ENCODE data around the gene GRIN2A. TPM values are rescaled to one million over a fixed set of nuclear protein-coding genes. Genes with fewer than 3 reads are reported as not detected.

GRIN2A gene
- total RNA-seq, 1 donor from 2014 or later: not detected

DNA sequence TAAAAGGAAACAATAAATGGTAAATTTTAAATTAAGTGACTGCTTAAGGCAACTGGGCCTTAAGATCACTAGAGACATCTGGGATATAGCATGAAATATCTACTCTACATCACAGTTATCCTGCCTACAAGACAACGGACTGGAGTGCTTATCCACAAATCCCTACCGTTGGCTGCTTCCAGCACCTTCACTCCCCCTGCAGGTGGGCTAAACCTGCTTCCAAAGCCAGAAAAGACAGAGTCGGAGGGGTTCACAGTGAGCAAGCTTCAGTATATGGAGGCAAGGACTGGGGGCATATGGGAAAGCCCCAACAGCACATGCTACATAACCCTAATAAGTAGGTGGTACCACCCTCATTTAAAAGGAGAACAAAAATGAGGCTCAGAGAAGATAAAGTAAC is 45.3 kb downstream of the GRIN2A start:
- DNase-seq (ENCODE audit: low read depth in 2 of 2): no peak

DNA sequence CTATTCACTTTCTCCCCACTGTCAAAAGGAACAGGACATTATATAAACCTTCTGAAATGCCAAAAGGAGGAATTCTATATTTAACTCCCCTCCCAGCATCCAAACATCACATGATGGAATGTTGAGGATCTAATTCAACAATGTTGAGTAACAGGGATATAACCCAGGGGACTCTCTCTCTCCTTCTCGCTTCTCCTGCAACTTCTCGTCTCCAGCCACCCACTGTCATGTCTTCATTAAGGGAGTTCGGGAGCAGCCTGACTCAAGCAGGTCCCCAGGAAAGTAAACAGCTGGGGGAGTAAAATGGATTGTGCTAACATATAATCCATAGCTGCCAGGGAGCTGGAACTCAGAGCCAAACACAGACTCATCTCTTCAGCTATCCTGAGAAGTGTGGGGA is 51.7 kb downstream of the GRIN2A start:
- DNase-seq (ENCODE audit: low read depth in 2 of 2): no peak

DNA sequence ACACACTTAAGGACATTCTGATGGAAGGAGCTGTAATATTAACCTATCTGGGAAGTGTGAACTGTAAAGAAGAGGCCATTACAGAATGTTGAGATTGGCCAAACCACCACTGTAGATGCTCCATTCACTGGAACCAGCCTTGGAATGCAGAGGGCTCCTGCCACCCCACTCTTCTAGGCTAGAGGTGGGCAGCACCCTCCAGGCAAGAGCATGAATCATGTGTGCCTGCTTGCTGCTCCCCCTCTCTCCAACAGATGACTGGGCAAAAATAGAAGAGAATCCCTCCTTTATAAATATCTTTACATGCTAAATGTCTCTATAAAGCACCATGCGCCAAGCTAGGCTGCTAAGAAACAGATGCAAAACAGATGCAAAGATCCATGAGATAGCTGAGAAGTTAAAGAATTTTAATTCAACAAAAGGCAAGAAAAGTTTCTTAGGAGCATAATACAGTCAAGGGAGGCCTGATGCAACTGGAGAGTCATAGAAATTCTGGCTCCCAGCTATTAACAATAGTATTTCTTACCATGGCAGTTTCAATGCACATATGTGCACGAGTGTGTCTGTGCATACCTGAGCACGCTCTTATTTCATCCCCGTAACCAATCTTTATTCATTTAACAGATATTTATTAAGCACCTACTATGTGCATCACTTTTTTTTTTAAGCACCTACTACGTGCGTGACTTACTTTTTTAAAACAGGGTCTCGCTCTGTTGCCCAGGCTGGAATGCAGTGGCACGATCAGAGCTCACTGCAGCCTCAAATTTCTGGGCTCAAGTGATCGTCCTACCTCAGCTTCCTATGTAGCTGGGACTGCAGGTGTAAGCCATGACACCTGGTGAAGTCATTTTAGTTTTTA is 53.6 kb downstream of the GRIN2A start:
- no peak for DNase-seq (ENCODE audit: low read depth in 2 of 2)

DNA sequence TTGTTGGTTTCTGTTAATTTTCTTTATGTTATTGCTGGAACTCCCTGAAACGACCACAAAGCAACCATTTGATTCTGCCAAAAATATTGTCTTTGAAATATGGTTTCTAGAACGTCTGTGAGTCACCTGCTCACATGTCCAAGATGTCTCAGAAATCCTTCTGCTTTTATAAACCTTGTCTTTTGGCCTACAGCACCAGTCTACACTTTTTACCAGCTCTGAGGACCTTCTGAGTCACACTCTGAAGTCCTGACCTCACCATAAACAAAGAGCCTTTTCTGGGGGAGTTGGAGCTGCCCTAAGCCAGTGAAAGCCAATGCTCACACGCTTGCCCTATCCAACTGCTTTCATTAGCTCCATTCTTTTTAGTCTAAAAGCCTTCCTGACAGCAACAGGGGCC is 55.5 kb downstream of the GRIN2A start:
- DNase-seq (ENCODE audit: low read depth in 2 of 2): no peak

DNA sequence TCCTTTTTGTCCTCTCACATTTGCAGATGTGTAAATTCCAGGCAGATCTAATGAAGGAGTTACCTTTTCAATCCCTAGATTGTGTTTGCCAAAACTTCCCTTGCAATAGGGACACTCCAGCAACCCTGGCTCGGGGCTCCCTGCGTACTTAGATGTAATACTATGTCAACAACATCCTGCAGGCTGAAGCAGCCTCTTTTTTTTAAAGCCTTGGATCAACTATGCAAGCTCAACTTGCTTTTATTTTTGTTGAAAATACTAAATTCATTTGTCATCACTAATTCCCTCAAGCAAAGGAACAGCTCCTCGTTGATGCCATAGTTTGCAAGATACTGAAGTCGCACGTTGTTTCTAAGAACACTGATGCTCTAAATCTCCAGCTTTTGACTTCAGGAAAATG is 59.1 kb downstream of the GRIN2A start:
- DNase-seq (ENCODE audit: low read depth in 2 of 2): no peak

DNA sequence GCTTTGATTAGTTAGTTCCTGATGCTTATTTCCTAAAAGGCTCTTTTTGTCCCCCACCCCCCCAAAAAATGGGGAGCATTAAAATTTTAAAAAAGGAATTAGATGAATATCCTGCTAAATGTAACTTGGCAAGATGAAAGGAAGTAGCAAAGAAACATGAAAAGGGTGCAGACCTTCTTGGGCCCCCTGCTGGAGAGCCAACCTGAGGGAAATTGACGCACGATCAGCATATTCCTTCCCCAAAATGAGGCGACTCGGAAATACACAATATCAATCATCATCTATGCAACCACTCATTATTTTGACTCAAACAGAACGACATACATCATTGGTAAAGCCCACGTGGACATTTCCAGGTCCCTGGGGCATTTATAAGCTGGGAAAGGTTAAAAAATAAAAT is 59.7 kb downstream of the GRIN2A start:
- DNase-seq (ENCODE audit: low read depth in 2 of 2): no peak

DNA sequence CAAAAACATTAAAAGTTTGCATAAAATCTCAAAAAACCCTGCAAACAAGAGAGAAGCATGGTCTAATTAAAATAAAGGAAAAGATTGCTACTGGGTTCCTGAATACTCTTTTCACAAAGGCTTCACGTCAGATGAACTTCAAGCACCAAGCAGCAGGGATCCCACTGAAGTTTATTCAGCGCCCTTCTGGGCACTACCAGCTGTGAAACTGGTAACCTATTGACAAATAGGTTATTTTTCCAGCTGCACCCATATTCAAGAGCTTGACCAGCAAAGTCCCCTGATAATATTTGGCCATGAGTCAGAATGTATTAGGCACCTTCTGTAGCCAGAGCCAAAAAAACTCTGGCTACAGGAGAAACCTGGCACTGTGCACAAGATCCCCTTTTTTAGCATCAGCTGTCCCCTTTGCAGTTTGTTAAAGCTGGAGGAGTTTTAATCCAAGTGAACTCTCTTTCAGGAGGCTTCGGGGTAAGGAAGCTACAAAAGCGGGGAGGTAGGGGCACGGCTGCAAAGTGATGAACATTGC is 60.3 kb downstream of the GRIN2A start:
- no peak for DNase-seq (ENCODE audit: low read depth in 2 of 2)

DNA sequence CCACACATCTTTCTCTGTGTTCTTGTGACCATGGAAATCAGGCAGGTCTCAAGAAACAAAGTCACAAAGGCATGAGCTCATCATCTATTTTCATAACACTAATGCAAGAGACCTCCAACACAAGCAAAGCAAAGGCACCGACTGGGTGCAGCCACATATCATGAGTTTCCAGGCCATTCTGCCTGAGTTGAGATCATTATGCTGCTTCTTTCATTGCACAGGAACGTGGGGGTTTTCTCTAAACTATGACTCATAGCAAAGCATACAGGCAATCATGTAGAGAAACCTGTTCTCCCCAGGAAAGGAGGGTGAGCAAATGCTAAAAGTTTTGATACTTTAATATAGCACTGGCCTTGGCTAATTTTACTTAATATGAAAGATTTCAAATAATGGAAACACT is 60.7 kb downstream of the GRIN2A start:
- peak in 1 of 2 donors; percentile 10 for DNase-seq (ENCODE audit: low read depth in 2 of 2)

DNA sequence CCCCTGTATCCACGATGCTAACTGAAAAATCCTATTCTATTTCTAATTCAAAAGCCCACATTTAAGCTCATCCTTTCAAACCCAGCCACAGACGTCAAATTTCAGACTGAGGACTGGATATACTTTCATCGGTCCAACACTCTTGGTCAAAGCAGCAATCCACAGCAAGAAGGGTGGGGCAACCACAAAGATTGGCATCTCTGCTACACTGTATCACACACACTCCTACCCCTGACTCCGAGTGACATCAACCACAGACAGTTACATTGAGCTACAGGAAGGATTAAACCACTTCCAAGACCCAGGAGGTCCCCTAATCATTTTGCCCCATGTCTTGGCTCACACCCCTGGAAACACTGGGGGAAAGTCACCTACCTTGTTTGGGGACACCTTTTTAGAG is 61.3 kb downstream of the GRIN2A start:
- no peak for DNase-seq (ENCODE audit: low read depth in 2 of 2)

DNA sequence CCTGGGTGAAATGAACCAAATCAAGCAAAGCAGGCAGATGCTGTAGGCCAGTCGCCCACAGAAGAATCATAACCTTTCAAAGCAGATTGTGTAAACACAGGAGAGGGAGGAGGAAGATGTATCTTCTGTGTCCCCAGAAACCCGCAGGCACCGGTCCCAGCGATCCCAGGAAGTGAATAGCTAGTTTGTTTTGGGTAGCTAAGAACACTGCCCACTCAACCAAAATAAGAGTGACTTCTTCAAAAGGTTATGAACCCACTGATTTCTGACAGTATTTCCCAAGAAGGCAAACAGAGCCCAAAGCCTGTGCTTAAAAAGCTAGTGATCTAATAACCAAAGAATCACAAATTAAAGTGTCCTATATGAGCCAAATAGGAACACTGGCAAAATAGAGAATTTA is 67.8 kb downstream of the GRIN2A start:
- no peak for DNase-seq (ENCODE audit: low read depth in 2 of 2)

DNA sequence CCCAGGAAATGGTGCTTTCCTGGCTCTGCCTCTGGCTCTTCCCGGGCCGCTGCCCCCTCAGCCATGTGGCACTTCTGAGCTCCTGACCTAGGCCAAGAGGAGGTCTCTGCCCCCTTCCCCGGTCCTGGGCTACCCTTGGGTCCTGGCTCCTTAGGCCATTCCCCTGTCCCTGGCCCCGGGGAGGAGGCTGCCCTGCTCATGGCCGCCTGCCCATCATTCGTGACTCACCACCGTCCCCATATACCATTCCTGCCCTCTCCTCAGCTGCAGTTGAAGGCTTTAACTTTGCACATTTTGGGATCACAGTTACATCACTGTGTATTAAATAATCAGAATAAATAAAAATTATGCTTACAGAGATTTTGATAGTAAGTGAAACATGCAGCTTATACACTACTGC is 69.0 kb downstream of the GRIN2A start:
- no peak for DNase-seq (ENCODE audit: low read depth in 2 of 2)

DNA sequence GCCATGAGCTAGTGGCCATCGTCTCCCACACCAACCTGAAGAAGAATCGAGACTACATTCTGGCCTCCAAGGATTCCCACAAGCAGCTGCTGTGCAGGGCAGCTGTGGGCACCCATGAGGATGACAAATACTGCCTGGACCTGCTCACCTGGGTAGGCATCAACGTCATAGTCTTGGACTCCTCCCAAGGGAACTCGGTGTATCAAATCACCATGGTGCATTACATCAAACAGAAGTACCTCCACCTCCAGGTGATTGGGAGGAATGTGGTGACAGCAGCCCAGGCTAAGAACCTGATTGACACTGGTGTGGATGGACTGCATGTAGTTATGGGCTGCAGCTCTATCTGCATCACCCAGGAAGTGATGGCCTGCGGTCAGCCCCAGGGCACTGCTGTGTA is 70.2 kb downstream of the GRIN2A start:
- DNase-seq (ENCODE audit: low read depth in 2 of 2): no peak

DNA sequence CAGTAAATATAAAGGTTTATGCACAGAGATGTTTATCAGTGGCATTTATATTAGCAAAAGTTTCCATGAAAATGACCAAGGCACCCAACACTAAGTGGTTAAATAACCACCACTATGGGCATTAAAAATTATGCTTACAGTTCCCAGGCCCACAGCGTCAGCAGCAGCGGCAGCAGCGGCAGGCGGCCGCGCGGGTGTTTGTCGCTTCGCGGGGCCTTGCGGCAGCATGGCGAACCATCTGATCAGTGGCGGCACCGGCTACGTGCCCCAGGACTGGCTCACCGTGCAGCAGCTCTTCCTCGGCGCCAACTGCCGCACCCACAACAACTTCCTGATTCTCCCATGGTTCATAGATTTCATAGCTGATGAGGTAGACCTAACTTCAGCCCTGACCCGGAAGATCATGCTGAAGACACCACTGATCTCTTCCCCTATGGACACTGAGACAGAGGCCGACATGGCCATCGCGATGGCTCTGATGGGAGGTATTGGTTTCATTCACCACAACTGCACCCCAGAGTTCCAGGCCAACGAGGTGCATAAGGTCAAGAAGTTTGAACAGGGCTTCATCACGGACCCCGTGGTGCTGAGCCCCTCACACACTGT is 71.0 kb downstream of the GRIN2A start:
- no peak for DNase-seq (ENCODE audit: low read depth in 2 of 2)

DNA sequence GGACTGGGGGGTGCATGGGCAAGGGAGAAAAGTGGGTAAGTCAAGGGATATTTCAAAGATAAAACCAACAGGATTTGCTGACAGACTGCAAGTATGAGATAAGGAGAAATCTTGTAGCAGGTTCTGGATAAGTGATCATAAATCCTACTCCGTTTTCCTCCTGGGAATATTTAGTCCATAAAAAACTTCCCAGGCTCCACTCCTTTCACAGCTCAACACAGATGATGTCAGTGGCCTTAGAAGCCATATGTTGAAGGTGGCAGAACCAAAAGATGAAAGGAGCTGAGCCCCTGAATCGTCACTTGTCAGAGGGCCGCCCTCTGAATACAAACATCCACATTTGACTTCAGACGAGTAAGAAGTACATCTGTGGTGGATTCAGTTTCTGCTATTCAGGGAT is 71.7 kb downstream of the GRIN2A start:
- no peak for DNase-seq (ENCODE audit: low read depth in 2 of 2)

DNA sequence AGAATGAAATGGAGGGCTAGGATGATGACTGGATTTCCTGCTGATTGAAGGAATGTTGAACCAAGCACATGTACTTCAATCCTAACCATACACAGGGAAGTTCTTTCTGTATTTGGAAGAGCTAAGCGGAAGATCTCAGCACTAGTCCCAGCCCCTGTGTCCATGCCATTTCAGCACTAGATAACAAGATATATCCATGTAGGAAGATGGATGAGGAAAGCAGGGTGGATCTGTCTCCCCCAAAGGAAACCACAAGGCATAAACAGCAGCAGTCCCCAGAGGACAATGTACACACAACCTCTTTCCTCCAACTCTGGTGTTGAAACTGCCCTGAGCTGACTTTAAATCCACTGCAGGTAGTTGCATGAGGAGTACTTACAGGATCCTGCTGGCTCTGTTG is 75.1 kb downstream of the GRIN2A start:
- DNase-seq (ENCODE audit: low read depth in 2 of 2): no peak

DNA sequence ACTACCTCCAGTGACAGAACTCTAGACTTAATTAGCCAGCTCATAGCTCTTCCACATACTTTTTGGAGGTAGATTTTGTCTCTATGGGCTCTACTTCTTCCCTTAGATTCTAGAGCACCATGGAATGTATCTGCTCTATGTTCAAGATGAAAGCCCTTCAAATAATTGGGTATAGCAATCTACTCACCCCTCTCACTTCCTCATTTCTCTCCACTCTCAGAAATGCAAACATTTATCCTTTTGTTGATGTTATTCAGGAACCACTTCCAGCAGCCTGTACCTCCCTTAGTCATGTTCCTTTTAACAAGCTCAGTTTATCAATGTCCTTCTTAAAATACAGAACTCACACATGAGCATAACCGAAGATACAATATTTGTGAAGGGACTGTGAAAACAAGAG is 78.5 kb downstream of the GRIN2A start:
- no peak for DNase-seq (ENCODE audit: low read depth in 2 of 2)

DNA sequence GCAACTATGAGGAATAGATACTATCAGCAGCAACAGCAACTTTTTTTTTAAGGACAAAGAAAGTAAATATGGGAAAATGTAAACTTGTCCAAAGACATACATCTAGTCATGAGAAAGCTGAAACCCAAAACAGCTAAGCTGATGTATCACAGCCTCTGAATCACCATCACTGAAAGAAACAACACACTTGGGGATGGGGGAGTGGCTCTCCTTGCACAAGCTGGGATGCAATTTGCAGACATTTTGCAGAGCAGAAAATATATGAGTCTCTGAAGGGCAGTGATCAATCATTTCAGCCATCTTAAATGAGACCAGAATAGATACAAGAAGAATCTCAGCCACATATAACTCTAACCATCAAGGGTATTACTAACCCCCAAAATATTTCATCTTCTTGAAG is 79.1 kb downstream of the GRIN2A start:
- no peak for DNase-seq (ENCODE audit: low read depth in 2 of 2)

DNA sequence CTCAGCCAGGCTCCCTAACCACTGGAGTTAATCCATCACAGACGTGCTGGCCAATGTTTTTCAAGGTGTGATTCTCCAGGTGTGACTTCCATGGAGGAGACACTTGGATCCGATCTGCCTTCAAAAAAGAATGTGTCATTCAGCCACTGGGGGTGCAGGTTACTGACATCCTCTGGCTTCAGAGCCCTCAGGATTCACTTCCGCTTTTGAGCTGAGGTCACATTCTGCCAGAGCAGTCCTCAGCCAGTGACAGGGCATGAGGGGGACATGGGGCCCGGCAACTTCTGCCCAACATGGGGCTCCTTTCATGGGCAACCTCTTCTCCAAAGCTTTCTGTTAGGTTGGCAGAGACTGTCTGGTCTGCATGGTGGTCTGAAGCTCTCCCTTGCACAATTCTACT is 81.4 kb downstream of the GRIN2A start:
- no peak for DNase-seq (ENCODE audit: low read depth in 2 of 2)

DNA sequence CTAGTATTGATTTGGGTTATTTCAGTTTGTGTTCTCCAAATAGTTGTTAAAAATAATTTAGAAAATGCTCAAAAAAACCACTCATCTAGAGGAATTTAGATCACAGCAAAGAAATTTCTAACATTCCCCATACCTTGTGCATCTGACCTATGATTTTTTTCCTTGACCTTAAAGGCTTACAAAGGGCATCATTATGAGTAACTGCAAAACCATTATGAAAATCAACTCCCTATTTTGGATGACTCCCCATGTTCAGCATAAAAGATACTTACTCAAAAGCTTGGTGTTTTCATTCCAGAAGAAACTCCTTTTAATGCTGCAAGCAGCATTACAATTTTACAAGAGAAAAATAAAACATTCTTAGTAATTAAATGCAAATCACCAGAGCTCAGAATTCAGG is 83.2 kb downstream of the GRIN2A start:
- no peak for DNase-seq (ENCODE audit: low read depth in 2 of 2)

DNA sequence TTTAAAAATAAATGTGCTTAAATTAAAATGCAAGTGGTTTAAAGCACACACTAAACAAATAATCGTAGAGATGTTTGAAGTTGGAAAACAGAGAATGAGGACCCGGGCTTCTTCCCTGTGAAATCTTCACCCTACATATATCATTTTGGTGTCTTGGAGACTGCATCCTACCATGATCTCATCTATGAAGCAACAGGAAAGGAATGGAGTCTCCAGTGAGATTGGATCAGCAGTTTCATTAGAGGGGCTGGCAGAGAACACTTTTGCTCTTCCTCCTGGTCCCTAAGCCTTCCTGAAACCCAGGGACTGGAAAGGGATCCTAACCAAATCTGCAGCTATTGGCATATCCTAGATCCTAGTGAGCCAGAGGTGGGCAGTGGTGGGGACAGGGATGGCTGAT is 85.0 kb downstream of the GRIN2A start:
- no peak for DNase-seq (ENCODE audit: low read depth in 2 of 2)

DNA sequence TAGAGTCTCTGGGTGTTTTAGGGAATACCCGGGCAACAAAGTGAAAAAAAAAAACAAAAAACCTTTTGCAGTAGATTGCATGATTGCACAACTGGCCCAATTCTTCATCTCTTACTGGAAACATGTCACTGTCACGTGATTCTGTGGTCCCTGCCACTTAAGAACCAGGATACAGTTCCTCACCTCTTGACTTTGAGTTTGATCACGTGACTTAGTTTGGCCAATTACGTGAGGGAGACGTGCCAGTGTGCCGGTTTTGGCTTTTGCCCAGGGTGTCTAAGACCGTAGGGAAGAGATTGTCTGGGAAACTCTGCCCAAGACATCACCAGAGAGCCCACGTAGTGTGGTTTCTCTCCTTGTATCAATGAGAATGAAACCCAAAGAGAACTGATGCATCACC is 88.7 kb downstream of the GRIN2A start:
- DNase-seq (ENCODE audit: low read depth in 2 of 2): no peak

DNA sequence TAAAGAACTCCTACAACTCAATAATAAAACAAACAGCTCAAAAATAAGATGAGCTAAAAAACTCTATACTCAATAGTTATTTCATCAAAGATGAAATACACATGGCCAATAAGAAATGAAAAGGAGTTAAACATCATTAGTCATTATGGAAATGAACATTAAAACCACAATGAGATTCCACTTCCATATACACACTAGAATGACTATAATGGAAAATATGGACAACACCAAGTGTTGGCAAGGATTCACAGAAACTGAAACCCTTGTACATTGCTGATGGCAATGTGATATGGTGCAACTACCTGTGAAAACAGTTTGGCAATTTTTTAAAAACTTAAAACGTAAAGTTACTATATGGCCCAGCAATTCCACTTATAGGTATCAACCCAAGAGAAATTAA is 91.4 kb downstream of the GRIN2A start:
- DNase-seq (ENCODE audit: low read depth in 2 of 2): no peak

DNA sequence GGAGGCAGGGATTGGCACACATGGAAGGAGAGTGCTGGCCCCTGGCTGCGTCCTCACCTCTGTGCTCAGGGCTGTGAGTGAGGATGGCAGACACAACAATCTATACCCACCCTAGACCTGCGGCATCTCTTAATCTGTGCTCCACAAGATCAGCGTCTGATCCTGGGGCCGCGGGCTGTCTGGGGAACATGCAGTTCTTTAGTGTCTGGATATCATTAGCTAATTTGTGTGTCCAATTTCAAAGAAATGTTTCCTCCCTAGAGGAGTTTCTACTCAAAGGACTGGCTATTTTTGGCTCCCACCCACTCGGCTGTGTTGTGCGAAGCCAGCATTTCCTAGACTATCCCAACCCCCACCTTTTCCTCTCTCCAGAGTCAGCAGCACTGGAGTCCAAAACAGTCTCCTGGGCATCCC is 93.8 kb downstream of the GRIN2A start:
- DNase-seq (ENCODE audit: low read depth in 2 of 2): no peak
